IPS DF 19.7 (cell line): ENCODE measurements around the gene SUSD2.
"Not testable (repeated sequence)": the region's sequence is repeated elsewhere in the genome, so short reads cannot be mapped to it uniquely, and the experiment has no call there.

ENCODE experiments used
- DNase-seq: peaks from one replicate; pipeline ENCODE4 v3.0.0-alpha.2; 2013; ENCODE audit warnings: low read depth, low spot score

The SUSD2 gene

DNA sequence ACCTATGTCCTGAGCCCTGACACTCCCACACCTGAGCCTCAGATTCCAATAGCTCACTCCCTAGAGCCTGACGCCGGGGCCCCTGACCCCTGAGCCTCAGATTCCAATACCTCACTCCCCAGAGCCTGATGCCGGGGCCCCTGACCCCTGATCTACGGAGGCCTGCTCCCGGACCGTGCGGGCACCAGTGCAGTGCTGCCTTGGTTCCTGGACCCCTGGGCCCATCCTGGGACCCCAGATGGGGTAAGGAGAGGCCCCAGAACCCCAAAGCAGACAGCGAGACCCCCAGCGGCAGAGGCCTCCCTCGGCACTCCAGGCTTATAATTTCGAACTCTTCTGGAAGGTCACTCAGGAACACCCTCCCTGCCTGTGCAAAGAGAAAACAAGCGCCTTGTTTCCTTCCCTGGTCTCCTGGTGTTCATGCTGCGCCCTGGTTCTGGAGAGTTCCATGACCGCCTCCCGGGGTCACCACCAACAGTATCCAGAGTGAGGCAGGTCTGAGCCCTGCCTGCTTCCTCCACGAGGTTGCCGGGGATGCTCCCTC is 7.5 kb downstream of the SUSD2 start:
- DNase-seq, result no peak

DNA sequence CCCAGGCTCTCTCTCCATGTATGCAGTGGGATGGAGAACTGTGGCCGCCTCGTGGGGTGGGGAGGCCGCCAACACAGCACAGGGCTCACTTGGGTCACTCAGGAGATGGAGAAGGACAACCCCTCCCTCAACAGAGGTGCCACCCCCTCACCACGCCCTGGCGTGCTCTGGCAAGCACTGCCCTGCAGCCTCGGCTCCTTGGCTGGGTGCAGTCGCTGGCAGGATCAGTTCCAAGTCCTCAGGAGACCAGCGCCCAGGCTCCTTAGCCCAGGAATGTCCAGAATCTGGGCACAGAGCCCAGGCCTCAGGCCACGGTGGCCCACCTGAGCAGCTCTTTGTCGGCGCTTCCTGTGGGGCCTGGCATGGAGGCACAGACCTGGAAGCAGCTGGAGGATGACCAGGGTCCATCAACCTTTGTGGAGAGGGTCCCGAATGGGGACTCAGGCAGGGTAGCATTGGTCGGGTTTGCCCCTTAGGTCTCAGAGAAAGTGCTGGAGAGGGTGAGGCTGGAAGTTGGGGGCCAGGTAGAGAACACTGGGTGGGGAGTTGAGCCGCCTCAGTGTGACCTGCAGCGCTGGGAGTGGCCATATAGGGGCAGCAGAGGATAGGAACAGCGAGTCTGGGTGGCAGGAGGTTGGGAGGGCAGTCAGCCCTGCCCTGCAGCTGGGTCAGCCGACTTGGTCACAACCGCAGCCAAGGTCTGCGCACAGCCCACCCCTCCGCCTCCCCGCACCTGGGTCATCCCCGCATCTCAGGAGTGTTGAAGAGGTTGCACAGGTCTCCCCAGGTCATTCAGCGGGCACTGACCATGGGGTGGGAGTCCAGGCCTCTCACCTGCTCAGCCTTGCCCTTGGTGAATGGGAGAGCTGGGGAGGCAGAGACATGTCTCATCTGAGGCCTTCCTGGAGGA is 8.2 kb downstream of the SUSD2 start:
- DNase-seq, result no peak

DNA sequence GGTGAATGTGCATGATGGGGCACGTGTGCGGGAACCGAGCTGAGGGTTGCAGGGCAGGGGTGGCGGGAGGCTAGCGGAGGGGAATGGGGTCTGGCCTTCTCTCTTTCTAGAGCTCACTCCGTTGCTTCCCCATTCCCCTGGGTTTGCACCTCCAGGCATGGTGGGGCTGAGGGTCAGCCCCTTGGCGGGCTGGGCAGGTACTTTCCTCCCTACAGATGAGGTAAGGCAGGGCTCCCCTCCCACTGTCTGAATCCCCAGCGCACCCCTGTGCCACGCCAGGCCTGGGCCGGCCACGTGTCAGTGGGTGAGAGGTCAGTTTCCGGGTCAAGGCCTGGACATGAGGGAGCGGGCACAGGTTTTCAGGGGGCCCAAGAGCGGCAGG is 8.9 kb downstream of the SUSD2 start:
- DNase-seq, result no peak

GRCh38 chr22:24190596-24191208 is 9.4 kb downstream of the SUSD2 start:
- no peak for DNase-seq

- no peak for DNase-seq
Observed at GRCh38 chr22:24191381-24191841, 10.1 kb downstream of the SUSD2 start.

DNA sequence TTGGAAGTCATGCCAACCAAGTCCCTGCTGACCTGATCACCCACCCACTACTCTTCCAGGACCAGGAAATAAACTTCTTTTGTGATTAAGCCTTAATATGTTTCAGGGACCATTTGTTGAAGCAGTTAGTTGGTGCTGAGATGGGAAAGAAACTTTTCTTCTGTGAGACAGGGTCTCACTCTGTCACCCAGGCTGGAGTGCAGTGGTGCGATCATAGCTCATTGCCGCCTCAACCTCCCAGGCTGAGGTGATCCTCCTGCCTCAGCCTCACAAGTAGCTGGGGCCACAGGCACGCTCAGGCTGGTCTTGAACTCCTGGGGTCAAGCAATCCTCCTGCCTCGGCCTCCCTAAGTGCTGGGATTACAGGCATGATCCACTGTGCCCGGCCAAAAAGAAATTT is 10.6 kb downstream of the SUSD2 start:
- DNase-seq, result no peak

- DNase-seq, result no peak
Observed at GRCh38 chr22:24198682-24199052, 17.4 kb downstream of the SUSD2 start.

DNA sequence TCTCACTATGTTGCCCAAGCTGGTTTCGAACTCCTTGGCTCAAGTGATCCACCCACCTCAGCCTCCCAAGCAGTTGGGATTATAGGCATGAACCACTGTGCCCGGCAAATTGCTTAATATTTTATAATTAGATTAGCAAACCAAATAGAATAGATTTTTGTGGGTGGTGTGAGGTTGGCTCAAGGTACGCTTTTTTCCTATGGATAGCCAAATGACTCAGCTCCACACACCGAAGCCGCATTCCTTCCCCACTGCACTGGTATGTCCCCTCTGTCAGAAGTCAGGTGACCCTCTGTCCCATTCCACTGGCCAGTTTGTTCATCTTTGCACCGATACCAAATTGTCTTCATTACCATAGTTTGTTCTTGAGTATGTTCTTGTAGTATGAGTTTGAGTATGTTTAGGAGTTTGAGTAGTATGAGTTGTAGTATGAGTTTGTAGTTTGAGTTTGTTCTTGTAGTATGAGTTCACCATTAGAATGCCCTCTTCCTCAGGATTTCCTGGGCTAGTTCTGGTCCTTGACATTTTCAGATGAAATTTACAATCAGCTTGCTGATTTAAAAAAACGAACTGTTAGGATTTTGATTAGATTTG is 19.4 kb downstream of the SUSD2 start:
- no peak for DNase-seq

DNA sequence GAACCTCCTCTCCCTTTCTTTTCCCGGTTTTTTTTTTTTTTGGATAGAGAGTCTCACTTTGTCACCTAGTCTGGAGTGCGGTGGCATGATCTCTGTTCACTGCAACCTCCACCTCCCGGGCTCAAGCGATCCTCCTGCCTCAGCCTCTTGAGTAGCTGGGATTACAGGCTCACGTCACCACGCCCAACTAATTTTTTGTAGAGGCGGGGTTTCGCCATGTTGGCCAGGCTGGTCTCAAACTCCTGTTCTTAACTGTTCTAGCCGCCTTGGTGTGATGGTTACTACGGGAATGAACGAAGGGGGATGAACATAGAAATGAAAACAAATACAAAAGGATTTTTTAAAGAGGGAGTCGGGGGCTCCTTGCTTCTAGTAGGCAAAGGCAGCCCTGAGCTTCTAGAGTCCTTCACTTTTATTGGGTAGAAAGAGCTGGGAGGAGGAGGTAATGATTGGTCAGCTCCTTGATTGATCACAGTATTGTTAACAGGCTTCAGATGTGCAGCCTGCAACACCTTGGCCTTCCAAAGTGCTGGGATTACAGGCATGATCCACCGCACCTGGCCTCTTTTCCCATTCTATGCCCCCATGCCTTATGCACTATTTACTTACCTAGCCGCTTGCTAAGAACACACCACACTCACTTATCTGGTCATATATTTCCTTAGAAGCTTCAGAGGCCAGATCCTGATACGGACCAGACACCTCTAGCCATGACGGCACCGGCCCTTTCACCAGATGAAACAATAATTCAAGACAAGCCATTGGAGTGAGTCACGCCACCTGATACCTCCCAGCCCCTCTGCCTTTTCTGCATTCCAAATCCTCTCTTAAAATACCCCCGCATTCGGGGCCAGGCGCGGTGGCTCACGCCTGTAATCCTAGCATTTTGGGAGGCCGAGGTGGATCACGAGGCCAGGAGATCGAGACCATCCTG is 20.7 kb downstream of the SUSD2 start:
- no peak for DNase-seq

- not testable (repeated sequence) for DNase-seq
Observed at GRCh38 chr22:24203856-24204255, 22.6 kb downstream of the SUSD2 start.

GRCh38 chr22:24205438-24206195 is 24.3 kb downstream of the SUSD2 start:
- no peak for DNase-seq

GRCh38 chr22:24206460-24207263 is 25.4 kb downstream of the SUSD2 start:
- DNase-seq, result not testable (repeated sequence)

DNA sequence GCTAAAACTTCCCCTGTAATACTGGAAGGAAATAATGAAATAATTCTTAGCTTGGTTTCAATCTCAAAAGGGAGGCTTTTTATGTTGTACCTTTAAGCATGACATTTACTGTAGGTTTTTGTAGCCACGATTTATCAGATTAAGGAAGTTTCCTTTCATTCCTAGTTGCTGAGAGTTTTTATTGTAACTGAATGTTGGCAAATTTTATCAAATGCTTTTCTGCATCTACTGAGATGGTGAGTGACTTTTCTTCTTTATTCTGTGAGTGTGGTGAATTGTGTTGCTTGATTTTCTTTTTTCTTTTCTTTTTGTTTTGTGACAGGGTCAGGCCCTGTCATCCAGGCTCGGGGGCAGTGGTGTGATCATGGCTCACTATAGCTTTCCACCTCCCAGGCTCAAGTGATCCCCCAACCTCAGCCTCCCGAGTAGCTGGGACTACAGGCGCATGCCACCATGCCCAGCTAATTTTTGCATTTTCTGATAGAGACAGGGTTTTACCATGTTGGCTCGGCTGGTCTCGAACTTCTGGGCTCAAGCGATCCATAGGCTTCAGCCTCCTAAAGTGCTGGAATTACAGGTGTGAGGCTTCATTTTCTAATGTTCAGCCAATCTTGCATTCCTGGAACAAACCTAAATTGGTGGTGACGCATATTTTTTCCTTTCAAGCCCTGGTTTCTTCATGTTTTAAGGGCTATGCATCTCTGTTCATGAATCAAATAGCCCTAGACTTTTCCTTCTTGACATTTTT is 26.2 kb downstream of the SUSD2 start:
- DNase-seq, result no peak

DNA sequence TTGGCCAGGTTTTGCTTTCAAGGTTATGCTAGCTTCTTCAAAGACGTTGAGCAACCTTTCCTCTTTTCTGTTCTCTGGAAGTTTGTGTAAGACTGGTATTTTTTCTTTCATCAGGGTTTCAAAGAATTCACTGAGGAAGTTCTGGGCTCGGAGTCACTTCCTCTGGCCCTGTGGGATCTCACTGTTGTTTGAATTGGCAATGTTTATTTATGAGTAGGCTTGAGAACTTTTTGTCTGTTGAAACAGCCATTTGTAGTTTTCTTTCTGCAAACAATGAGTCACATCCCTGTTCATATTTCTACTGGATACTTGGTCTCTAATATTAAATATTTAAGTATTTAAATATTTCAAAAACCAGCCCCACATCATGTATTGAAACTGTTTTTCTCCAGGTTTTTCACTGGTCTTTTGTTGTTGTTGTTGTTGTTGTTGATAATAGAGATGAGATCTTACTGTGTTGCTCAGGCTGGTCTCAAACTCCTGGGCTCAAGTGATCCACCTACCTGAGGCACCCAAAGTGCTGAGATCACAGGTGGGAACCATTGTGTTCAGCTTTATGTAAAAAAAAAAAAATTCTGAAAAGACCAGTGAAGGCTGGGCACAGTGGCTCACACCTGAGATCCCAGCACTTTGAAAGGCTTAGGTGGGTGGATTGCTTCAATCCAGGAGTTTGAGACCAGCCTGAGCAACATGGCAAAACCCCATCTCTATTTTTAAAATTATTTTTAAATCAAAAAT is 26.9 kb downstream of the SUSD2 start:
- no peak for DNase-seq

GRCh38 chr22:24209016-24209415 is 27.7 kb downstream of the SUSD2 start:
- DNase-seq, result no peak

GRCh38 chr22:24209687-24210086 is 28.4 kb downstream of the SUSD2 start:
- DNase-seq, result no peak

- DNase-seq, result not testable (repeated sequence)
Observed at GRCh38 chr22:24210409-24210808, 29.1 kb downstream of the SUSD2 start.

- not testable (repeated sequence) for DNase-seq
Observed at GRCh38 chr22:24211716-24212115, 30.4 kb downstream of the SUSD2 start.
